ENCODE results near the gene TMEM187. TPM values are rescaled to one million over a fixed set of nuclear protein-coding genes. Genes with fewer than 3 reads are reported as not detected.
A peak's percentile ranks its signal among the peaks of the same experiment; 100 is the strongest.

The TMEM187 gene
- total RNA-seq, 4 donors from 2014 or later: 3.8 to 10.7 (median 8.7) TPM

DNA sequence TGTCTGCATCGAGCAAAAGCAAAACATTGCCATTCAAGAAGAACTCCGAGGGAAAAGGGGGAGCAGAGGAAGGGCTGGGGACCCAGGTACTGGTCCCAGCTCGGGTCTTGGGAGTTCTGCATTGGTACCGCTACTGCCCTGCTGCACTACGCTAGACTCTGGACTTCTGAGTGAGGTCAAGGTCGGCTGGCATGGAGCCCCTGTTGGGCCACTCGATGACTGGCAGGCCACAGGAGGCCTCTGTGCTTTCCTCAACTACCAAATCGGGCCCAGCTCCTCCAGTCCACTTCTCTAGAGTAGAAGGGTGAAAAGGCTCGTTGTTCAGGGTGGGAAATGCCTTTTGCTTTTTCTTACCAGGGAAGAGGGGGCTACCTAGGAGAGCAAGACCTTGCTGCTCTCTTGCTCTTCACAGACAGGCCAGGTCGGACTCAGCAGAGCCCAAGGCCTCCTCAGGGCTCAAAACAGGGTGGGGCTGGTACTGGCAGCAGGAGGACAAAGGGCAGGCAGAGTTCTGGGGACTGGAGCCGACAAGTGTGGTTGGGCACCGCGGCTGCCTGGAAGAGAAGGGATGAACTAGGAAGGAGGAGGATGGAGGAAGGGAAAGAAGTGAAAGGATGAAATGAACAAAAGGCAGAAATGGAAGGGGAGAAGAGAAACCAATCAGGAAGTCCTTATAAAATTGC, 56.1 kb downstream of the TMEM187 start:
- DNase-seq: no peak
- H3K9me3 ChIP-seq: no peaks in the 10 kb centered on the region
- H3K4me3 ChIP-seq (replicated peaks in 1 of 3): no peak overlapping the region
- intact Hi-C loops (cut with DNase I): no loop called here
- WGBS, 2 donors: 83 to 84% methylated on average over 5 to 10 of the region's 13 CpGs
- peaks cover 10 to 14% of the 10 kb centered on the region in 2 donors for H3K36me3 ChIP-seq
- H3K27ac ChIP-seq: no peak overlapping the region
- H3K27me3 ChIP-seq: no peaks in the 10 kb centered on the region
- peaks cover 7 to 41% of the 10 kb centered on the region in 2 donors for H3K4me1 ChIP-seq
- TF ChIP-seq CTCF (IDR thresholded peaks at IDR 0.05): no peak
- no peak for TF ChIP-seq POLR2A (IDR thresholded peaks at IDR 0.05)

DNA sequence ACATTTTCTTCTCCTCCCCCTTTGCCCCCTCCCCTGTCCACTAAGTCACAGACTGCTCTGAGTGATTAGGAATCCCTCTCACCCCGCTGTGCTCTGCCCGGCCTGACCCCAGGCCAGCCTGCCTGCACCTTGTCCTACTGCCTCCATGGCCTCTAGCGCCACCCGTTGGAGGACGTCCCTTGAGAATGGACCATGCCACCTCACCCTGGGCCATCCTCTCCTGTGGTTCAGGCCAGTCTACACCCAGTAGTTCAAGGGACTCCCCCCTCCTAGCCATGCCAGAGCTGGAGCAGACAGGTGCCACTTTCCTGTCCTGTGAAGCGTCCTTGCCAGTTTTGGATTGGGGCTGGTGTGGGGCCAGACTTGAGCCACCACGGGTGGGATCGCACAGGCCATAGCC, 56.9 kb downstream of the TMEM187 start:
- Histone ChIP-seq H3K27ac (no peak overlapping the region), H3K9me3 (no peaks in the 10 kb centered on the region), H3K4me3 (replicated peaks in 1 of 3) (no peak overlapping the region), H3K36me3 (peaks cover 10 to 14% of the 10 kb centered on the region in 2 donors), H3K4me1 (peaks cover 7 to 39% of the 10 kb centered on the region in 2 donors), H3K27me3 (no peaks in the 10 kb centered on the region)
- no peak for TF ChIP-seq CTCF (IDR thresholded peaks at IDR 0.05)
- no peak for TF ChIP-seq POLR2A (IDR thresholded peaks at IDR 0.05)
- DNase-seq: peak; percentile 24 to 51
- intact Hi-C loops (cut with DNase I): no loop called here
- 83% methylated on average over 5 of the region's 8 CpGs; no CpG with 5 or more reads in 1 of the 2 donors for WGBS, 2 donors

GRCh38 chrX:154030266-154030665, 57.7 kb downstream of the TMEM187 start:
- DNase-seq: no peak
- H3K36me3 ChIP-seq: peaks cover 10 to 14% of the 10 kb centered on the region in 2 donors
- H3K9me3 ChIP-seq: no peaks in the 10 kb centered on the region
- H3K4me3 ChIP-seq (replicated peaks in 1 of 3): no peak overlapping the region
- 90 to 93% methylated on average over 4 to 13 of the region's 20 CpGs for WGBS, 2 donors
- H3K27ac ChIP-seq: no peak overlapping the region
- intact Hi-C loops (cut with DNase I): no loop called here
- no peaks in the 10 kb centered on the region for H3K27me3 ChIP-seq
- H3K4me1 ChIP-seq: peaks cover 7 to 41% of the 10 kb centered on the region in 2 donors
- TF ChIP-seq POLR2A (IDR thresholded peaks at IDR 0.05): no peak
- TF ChIP-seq CTCF (IDR thresholded peaks at IDR 0.05): no peak

- Histone ChIP-seq H3K9me3 (no peaks in the 10 kb centered on the region), H3K4me1 (peaks cover 7 to 44% of the 10 kb centered on the region in 2 donors), H3K27me3 (no peaks in the 10 kb centered on the region), H3K27ac (no peak overlapping the region), H3K36me3 (peaks cover 10 to 14% of the 10 kb centered on the region in 2 donors), H3K4me3 (replicated peaks in 1 of 3) (no peak overlapping the region)
- TF ChIP-seq CTCF (IDR thresholded peaks at IDR 0.05) (no peak), POLR2A (IDR thresholded peaks at IDR 0.05) (no peak)
- intact Hi-C loops (cut with DNase I): no loop called here
- DNase-seq: no peak
- 91 to 97% methylated on average over 26 of the region's 29 CpGs for WGBS, 2 donors
Measured at GRCh38 chrX:154030715-154031305, 58.3 kb downstream of the TMEM187 start.

GRCh38 chrX:154032160-154032559, 59.6 kb downstream of the TMEM187 start:
- Histone ChIP-seq H3K27ac (peak overlapping the region in 2 of 3 donors; percentile 23 to 31), H3K4me1 (peaks cover 7 to 44% of the 10 kb centered on the region in 2 donors), H3K36me3 (peaks cover 10 to 14% of the 10 kb centered on the region in 2 donors), H3K9me3 (no peaks in the 10 kb centered on the region), H3K27me3 (no peaks in the 10 kb centered on the region), H3K4me3 (replicated peaks in 1 of 3) (no peak overlapping the region)
- 36 to 53% methylated on average over 3 to 11 of the region's 11 CpGs for WGBS, 2 donors
- DNase-seq: peak; percentile 76 to 77
- intact Hi-C loops (cut with DNase I): no loop called here
- TF ChIP-seq CTCF (IDR thresholded peaks at IDR 0.05): no peak
- no peak for TF ChIP-seq POLR2A (IDR thresholded peaks at IDR 0.05)

Data from thyroid gland (tissue), 4 donors.